Measurements from ENCODE around the gene ZNF521.

Gene ZNF521

DNA sequence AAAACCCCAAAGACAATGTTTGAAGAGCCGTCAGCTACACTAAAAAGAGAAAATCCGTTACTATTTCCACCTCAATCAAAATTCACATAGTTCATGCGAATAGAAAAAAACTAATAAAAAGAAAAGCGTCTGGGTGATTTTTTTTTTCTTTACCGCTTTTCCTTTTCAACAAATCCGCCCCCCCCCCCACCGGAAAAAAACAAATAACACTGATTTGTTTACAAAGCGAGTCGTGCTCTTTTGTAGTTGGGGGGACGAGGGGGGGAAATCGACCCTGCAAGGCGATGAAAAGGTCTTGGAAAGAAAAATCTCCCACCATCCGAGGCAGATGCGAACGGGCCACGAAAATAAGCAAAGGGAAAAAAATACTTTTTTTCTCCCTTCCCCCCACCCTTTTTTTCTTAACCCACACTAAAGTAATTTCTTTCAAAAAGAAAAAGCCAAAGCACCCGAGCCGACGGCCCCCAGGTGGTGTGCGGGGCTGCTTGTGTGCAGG, 638 bp downstream of the ZNF521 start:
- no peak for DNase-seq
- Histone ChIP-seq H3K4me1 (ENCODE audit: control insufficient read depth, insufficient read depth, low read length, poor library complexity, severe bottlenecking) (peaks cover 25% of the 10 kb centered on the region), H3K27ac (ENCODE audit: insufficient read depth, low read length, poor library complexity, severe bottlenecking) (no peak overlapping the region), H3K36me3 (ENCODE audit: control insufficient read depth, insufficient read depth, low read length) (no peaks in the 10 kb centered on the region), H3K27me3 (replicated peaks; ENCODE audit: control insufficient read depth, insufficient read depth, low read length, poor library complexity, severe bottlenecking) (peaks cover 22% of the 10 kb centered on the region), H3K4me3 (ENCODE audit: insufficient read depth, low read depth, low read length, poor library complexity, severe bottlenecking) (peak overlapping the region; percentile 46), H3K9me3 (ENCODE audit: control insufficient read depth, low read length) (peaks cover 1% of the 10 kb centered on the region)

DNA sequence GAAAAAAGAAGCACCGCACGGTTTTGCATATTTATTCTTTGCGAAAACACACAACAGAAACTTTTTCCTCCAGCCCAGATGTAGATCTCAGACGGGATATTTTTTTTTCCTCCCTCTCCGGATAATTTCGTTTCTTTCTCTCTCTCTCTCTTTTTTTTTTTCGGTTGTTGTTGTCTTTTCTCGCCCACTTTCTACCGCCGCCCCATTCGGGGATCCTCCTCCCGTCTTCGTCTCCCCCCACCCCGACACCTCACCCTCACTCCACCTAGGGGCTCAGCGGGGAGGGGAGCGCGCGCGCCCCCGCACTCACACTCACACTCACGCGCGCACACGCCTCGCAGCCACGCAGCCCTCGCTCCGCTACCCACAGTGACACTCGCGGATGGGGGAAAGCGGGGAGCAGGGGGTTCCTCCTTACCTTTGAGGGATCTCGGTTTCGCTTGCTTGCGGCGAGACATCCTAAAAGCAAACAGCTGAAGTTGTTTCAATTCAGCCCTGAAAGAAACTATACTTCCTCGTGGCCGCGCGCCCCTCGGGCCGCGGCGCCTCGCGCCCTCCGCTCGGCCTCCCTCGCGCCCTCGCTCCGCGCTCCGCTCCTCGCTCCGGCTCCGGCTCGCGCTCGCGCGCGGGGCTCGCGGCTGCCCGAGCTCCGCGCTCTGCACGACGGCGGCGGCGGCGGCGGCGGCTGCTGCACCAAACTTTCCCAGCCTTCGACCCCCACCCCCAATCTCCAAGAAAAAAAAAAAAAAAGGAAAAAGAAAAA, 1.3 kb downstream of the ZNF521 start:
- Histone ChIP-seq H3K36me3 (ENCODE audit: control insufficient read depth, insufficient read depth, low read length) (no peaks in the 10 kb centered on the region), H3K27me3 (replicated peaks; ENCODE audit: control insufficient read depth, insufficient read depth, low read length, poor library complexity, severe bottlenecking) (peaks cover 22% of the 10 kb centered on the region), H3K4me1 (ENCODE audit: control insufficient read depth, insufficient read depth, low read length, poor library complexity, severe bottlenecking) (peaks cover 25% of the 10 kb centered on the region), H3K27ac (ENCODE audit: insufficient read depth, low read length, poor library complexity, severe bottlenecking) (no peak overlapping the region), H3K9me3 (ENCODE audit: control insufficient read depth, low read length) (no peaks in the 10 kb centered on the region), H3K4me3 (ENCODE audit: insufficient read depth, low read depth, low read length, poor library complexity, severe bottlenecking) (peak overlapping the region; percentile 63)
- DNase-seq = no peak

DNA sequence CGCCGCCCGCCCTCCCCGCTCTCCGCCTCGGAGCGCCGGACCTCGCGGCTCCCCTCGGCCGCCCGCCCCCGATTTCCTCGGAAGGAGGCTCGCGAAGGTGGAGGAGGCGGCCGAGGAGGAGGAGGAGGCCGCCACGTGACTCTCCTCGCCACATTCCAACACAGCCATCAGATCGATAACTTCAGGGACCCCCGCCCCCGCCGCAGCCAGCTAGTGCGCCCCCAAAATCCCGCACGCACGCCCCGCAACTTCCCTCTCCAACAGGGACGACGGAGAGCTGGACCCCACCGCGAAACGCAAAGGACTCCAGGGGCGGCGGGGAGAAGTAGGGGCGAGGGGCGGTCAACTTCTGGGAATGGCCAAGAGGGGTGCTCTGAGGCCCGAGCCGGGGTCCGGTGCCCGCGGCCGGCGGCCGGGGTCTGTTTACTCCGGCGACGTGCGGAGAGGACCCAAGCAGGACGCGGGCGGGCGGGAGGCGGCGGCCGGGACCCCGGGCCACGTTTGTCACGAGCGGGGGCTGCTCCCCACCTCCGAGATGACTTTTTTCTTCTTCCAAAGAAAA, 2.0 kb downstream of the ZNF521 start:
- peaks cover 22% of the 10 kb centered on the region for H3K27me3 ChIP-seq (replicated peaks; ENCODE audit: control insufficient read depth, insufficient read depth, low read length, poor library complexity, severe bottlenecking)
- no peaks in the 10 kb centered on the region for H3K9me3 ChIP-seq (ENCODE audit: control insufficient read depth, low read length)
- no peak overlapping the region for H3K27ac ChIP-seq (ENCODE audit: insufficient read depth, low read length, poor library complexity, severe bottlenecking)
- H3K4me1 ChIP-seq (ENCODE audit: control insufficient read depth, insufficient read depth, low read length, poor library complexity, severe bottlenecking) = peaks cover 25% of the 10 kb centered on the region
- H3K36me3 ChIP-seq (ENCODE audit: control insufficient read depth, insufficient read depth, low read length) = no peaks in the 10 kb centered on the region
- peak overlapping the region; percentile 63 for H3K4me3 ChIP-seq (ENCODE audit: insufficient read depth, low read depth, low read length, poor library complexity, severe bottlenecking)
- DNase-seq = no peak

DNA sequence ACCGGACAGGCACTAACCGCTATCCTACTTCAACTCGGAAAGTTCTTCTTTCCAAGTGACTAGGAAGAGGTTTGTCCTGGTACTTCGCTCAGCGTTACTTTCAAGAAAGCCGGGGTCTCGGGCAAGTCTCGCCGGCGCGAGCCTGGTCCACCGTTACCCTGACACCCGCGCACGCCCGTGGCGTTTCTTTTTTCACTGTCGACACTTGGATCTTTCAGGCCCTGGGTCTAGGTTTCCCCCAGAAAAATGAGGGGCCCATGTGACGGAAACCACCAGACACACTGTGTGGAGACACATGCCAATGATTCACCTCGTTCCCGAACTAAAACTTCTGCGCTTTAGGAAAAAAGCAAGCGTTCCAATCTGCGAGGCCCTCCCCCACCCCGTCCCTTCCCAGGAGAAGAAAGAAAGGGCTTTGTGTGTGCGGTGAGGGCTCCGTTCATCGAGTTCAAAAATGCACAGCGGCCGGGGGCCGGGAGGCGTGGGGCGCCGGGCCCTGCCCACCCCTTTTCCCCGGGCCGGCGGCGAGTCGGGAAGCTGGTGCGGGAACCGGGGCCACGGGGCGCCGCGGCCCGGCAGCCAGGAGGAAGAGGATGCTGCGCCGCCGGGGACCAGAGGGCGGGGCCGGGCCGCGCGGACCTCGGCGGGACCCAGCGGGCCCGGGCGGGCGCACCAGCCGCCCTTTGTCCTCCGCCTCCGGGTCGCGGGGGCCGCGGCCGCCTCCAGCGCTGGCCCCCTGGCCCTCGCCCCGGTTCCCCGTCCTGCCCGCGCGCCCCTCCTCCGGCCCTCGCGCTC, 2.6 kb downstream of the ZNF521 start:
- Histone ChIP-seq H3K27ac (ENCODE audit: insufficient read depth, low read length, poor library complexity, severe bottlenecking) (no peak overlapping the region), H3K27me3 (replicated peaks; ENCODE audit: control insufficient read depth, insufficient read depth, low read length, poor library complexity, severe bottlenecking) (peaks cover 21% of the 10 kb centered on the region), H3K9me3 (ENCODE audit: control insufficient read depth, low read length) (no peaks in the 10 kb centered on the region), H3K4me3 (ENCODE audit: insufficient read depth, low read depth, low read length, poor library complexity, severe bottlenecking) (no peak overlapping the region), H3K36me3 (ENCODE audit: control insufficient read depth, insufficient read depth, low read length) (no peaks in the 10 kb centered on the region), H3K4me1 (ENCODE audit: control insufficient read depth, insufficient read depth, low read length, poor library complexity, severe bottlenecking) (peaks cover 25% of the 10 kb centered on the region)
- no peak for DNase-seq

DNA sequence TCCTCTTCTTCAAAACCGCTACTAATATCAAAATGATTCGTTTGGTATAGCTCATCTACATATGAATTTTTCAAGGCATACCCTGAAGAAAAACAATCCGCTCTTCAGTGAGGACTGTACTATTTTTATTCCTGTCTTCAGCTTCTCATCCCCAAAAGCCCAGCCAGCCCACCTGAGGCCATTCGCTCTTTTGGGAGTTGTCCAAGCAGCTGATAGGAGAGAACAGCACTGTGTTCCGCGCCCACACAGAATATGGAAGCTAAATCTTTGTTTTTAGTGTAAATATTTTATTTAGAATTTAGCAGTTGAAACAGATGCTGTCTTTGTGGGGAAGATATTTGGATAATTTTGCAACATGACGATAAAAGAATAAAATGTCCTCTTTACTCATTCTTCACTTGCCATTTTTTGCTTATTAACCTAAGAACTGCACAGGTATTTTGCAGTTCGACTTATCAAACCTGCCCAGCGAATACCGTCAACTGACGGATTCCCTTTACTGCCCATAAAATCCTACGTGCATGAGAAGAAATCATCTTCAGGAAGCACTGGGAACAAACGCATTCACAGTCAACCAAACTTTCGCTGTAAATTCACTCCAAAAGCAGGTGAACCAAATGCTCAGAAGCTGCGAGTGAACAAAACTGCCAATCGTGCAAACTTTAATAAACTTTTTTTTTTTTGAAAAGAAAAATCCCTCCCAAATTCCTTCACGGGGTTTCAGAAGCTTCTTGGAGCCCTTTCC, 3.4 kb downstream of the ZNF521 start:
- Histone ChIP-seq H3K4me3 (ENCODE audit: insufficient read depth, low read depth, low read length, poor library complexity, severe bottlenecking) (no peak overlapping the region), H3K36me3 (ENCODE audit: control insufficient read depth, insufficient read depth, low read length) (no peaks in the 10 kb centered on the region), H3K27me3 (replicated peaks; ENCODE audit: control insufficient read depth, insufficient read depth, low read length, poor library complexity, severe bottlenecking) (peaks cover 19% of the 10 kb centered on the region), H3K27ac (ENCODE audit: insufficient read depth, low read length, poor library complexity, severe bottlenecking) (no peak overlapping the region), H3K4me1 (ENCODE audit: control insufficient read depth, insufficient read depth, low read length, poor library complexity, severe bottlenecking) (peaks cover 25% of the 10 kb centered on the region), H3K9me3 (ENCODE audit: control insufficient read depth, low read length) (no peaks in the 10 kb centered on the region)
- no peak for DNase-seq

DNA sequence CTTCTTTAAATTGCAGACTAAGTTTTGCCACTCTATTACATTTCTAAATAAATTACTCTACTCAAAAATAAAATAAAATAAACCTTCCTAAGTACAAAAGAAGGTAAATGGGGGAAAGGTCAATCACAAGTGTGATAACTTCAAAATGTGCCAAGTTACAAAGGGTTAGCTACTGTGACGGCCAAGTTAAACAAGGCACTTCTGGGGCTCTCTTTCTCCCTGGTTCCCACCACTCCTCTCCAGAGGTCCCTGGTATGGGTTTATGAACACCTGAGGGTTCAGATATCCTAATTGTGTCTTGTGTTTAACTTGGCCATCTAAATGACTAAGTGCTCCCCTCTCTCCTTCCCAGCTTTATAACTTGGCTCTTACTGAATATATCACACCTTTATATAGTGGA, 5.4 kb downstream of the ZNF521 start:
- H3K27me3 ChIP-seq (replicated peaks; ENCODE audit: control insufficient read depth, insufficient read depth, low read length, poor library complexity, severe bottlenecking) = peaks cover 18% of the 10 kb centered on the region
- no peaks in the 10 kb centered on the region for H3K9me3 ChIP-seq (ENCODE audit: control insufficient read depth, low read length)
- no peak overlapping the region for H3K27ac ChIP-seq (ENCODE audit: insufficient read depth, low read length, poor library complexity, severe bottlenecking)
- no peak overlapping the region for H3K4me3 ChIP-seq (ENCODE audit: insufficient read depth, low read depth, low read length, poor library complexity, severe bottlenecking)
- peaks cover 22% of the 10 kb centered on the region for H3K4me1 ChIP-seq (ENCODE audit: control insufficient read depth, insufficient read depth, low read length, poor library complexity, severe bottlenecking)
- H3K36me3 ChIP-seq (ENCODE audit: control insufficient read depth, insufficient read depth, low read length) = no peaks in the 10 kb centered on the region
- DNase-seq = no peak

DNA sequence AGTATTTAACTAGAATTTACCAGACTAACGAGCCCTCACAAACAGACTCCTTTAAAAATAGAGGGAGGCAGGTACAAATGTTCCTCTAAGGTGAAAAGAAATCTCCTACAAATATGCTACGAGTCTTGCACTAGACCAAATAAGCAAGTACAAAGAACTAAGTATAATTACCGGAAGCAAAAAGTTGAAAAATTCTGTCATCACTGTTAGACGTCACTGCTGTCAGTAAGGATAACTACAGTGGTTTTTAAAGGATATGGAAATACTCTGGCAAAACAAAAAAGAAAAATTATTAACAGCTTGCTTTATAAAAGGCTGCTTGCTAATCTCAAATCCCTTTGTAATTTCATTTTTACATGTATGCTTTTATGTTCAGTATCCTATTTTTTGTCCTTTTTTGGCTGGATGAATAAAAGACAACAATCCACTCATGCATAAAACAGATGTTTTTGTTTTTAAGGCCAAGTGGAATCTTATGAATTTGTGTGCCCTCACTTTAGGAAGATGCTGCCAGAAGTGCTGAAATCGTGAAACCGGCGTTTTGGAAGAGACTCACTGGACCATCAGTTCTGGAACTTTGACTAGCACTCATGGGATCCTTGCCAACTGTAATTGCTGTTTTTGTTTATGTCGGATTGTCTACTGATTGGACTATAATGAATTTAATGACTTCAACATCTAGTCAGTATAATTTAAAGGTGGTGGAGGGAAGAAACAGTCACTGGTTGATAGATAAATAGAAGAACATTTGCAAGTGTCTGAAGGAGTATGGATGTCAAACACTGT, 6.7 kb downstream of the ZNF521 start:
- no peak overlapping the region for H3K27ac ChIP-seq (ENCODE audit: insufficient read depth, low read length, poor library complexity, severe bottlenecking)
- H3K4me1 ChIP-seq (ENCODE audit: control insufficient read depth, insufficient read depth, low read length, poor library complexity, severe bottlenecking) = peaks cover 12% of the 10 kb centered on the region
- H3K27me3 ChIP-seq (replicated peaks; ENCODE audit: control insufficient read depth, insufficient read depth, low read length, poor library complexity, severe bottlenecking) = peaks cover 10% of the 10 kb centered on the region
- H3K9me3 ChIP-seq (ENCODE audit: control insufficient read depth, low read length) = no peaks in the 10 kb centered on the region
- H3K4me3 ChIP-seq (ENCODE audit: insufficient read depth, low read depth, low read length, poor library complexity, severe bottlenecking) = no peak overlapping the region
- DNase-seq = no peak
- H3K36me3 ChIP-seq (ENCODE audit: control insufficient read depth, insufficient read depth, low read length) = no peaks in the 10 kb centered on the region

DNA sequence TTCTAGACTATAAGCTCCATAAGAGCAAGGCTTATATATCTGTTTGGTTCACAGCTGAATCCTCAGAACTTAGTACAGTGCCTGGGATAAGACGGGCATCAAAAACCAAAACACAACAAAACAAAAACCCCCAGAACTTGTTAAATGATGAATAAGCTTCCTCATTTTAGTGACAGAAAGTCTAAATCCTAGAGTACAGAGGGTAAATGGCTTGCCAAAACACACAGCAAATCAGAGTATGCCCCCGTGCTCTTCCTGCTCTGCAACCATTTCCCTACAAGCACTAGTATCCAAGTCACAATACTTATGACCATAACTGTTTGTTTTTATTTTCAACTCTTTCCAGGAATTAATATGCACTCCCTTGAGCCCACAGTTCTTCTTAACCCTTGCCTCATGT, 10.1 kb downstream of the ZNF521 start:
- Histone ChIP-seq H3K9me3 (ENCODE audit: control insufficient read depth, low read length) (no peaks in the 10 kb centered on the region), H3K27me3 (replicated peaks; ENCODE audit: control insufficient read depth, insufficient read depth, low read length, poor library complexity, severe bottlenecking) (no peaks in the 10 kb centered on the region), H3K27ac (ENCODE audit: insufficient read depth, low read length, poor library complexity, severe bottlenecking) (no peak overlapping the region), H3K36me3 (ENCODE audit: control insufficient read depth, insufficient read depth, low read length) (no peaks in the 10 kb centered on the region), H3K4me1 (ENCODE audit: control insufficient read depth, insufficient read depth, low read length, poor library complexity, severe bottlenecking) (no peaks in the 10 kb centered on the region), H3K4me3 (ENCODE audit: insufficient read depth, low read depth, low read length, poor library complexity, severe bottlenecking) (no peak overlapping the region)
- no peak for DNase-seq

DNA sequence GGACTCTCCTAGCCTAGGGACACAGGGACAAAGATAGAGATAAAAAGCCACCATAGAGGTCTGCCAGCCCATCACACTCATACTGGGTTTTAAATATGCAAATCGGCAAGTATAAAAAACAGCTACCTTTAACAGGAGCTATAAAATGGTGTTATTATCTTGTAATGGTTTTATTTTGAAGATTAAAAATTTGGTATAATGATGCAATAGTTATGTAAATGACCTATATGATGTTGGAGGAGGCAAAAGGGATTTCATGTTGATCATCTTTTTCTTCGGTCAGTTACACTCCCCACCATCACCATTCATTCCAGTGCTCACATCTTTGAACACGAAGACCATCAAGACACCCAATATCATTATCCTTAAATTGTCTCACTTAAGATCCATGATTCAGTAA, 11.2 kb downstream of the ZNF521 start:
- H3K27ac ChIP-seq (ENCODE audit: insufficient read depth, low read length, poor library complexity, severe bottlenecking) = no peak overlapping the region
- no peaks in the 10 kb centered on the region for H3K9me3 ChIP-seq (ENCODE audit: control insufficient read depth, low read length)
- no peaks in the 10 kb centered on the region for H3K4me1 ChIP-seq (ENCODE audit: control insufficient read depth, insufficient read depth, low read length, poor library complexity, severe bottlenecking)
- no peaks in the 10 kb centered on the region for H3K27me3 ChIP-seq (replicated peaks; ENCODE audit: control insufficient read depth, insufficient read depth, low read length, poor library complexity, severe bottlenecking)
- H3K4me3 ChIP-seq (ENCODE audit: insufficient read depth, low read depth, low read length, poor library complexity, severe bottlenecking) = no peak overlapping the region
- no peak for DNase-seq
- no peaks in the 10 kb centered on the region for H3K36me3 ChIP-seq (ENCODE audit: control insufficient read depth, insufficient read depth, low read length)

Measured in effector memory CD4-positive, alpha-beta T cell (primary cell).